H1 (cell line): ENCODE data around the gene C17orf50. TPM values are rescaled to one million over a fixed set of nuclear protein-coding genes. Genes with fewer than 3 reads are reported as not detected.

ENCODE experiments used
- CTCF ChIA-PET: fragments of 300-600 bp; sonication (Branson Sonifier 250); formaldehyde crosslinking; loops from one replicate; lab custom pipeline; 2021; ENCODE audit not compliant: partially characterized antibody; lab: Charles Lee
- POLR2A ChIA-PET: fragments of 300-600 bp; sonication (Branson Sonifier 250); formaldehyde crosslinking; loops from one replicate; lab custom pipeline; 2021; ENCODE audit warnings: inconsistent platforms; ENCODE audit not compliant: partially characterized antibody; lab: Charles Lee
- DNase-seq, 2 experiments: peaks; one replicate each; pipeline versions ENCODE4 v3.0.0 to v3.0.0-alpha.2; 2010 to 2022; ENCODE audit warnings: low spot score in 2 of 2, low read depth in 1 of 2, mixed read lengths in 1 of 2
- FAIRE-seq: peaks from 2 replicates; lab custom pipeline; 2011; peaks lifted over from hg19 to GRCh38; lab: Jason Lieb, UNC
- H2AFZ ChIP-seq: 2 replicates; pipeline ENCODE4 v1.8.1; 2012; ENCODE audit warnings: low read length, inconsistent platforms
- H2AK5ac ChIP-seq: 2 replicates; pipeline ENCODE4 v1.6.1; 2013; ENCODE audit warnings: low read depth, low read length
- H2BK120ac ChIP-seq: replicated peaks from 2 replicates; pipeline ENCODE3; 2013; ENCODE audit warnings: low read depth, low read length, inconsistent platforms
- H2BK12ac ChIP-seq: 2 replicates; pipeline ENCODE4 v1.6.1; 2013; ENCODE audit warnings: low read depth, low read length
- H2BK15ac ChIP-seq: 2 replicates; pipeline ENCODE4 v1.6.1; 2013; ENCODE audit warnings: low read length
- H2BK20ac ChIP-seq: 2 replicates; pipeline ENCODE4 v1.6.1; 2013; ENCODE audit warnings: low read length
- H2BK5ac ChIP-seq: 2 replicates; pipeline ENCODE4 v1.6.1; 2013; ENCODE audit warnings: low read depth, low read length
- H3K14ac ChIP-seq: 2 replicates; pipeline ENCODE4 v1.6.1; 2013; ENCODE audit warnings: inconsistent platforms; ENCODE audit not compliant: insufficient read length
- H3K18ac ChIP-seq: 2 replicates; pipeline ENCODE4 v1.6.1; 2013; ENCODE audit warnings: low read length; ENCODE audit errors: extremely low read depth
- H3K23ac ChIP-seq: 2 replicates; pipeline ENCODE4 v1.6.1; 2013; ENCODE audit warnings: inconsistent platforms; ENCODE audit not compliant: insufficient read length
- H3K23me2 ChIP-seq: 2 replicates; pipeline ENCODE4 v1.6.1; 2013; ENCODE audit warnings: low read depth, low read length
- H3K27ac ChIP-seq: 2 replicates; pipeline ENCODE4 v1.6.1; 2011; ENCODE audit warnings: low read depth, low read length, inconsistent platforms
- H3K27me3 ChIP-seq, 4 experiments: replicated peaks in 1 of 4; 1 replicate in 1 of 4; 2 replicates in 3 of 4; pipeline versions ENCODE4 v1.6.1 to v1.8.1; 2011 to 2013; ENCODE audit warnings: low read length in 3 of 4, mild to moderate bottlenecking in 3 of 4, inconsistent platforms in 2 of 4, mixed read lengths in 2 of 4, moderate library complexity in 1 of 4; ENCODE audit not compliant: control insufficient read depth in 3 of 4, insufficient read depth in 3 of 4; ENCODE audit errors: extremely low read depth in 1 of 4
- H3K36me3 ChIP-seq, 4 experiments: 2 replicates each; pipeline versions ENCODE4 v1.6.1 to v1.8.1; 2011 to 2013; ENCODE audit warnings: mild to moderate bottlenecking in 4 of 4, low read length in 3 of 4, moderate library complexity in 2 of 4, control low read depth in 1 of 4, inconsistent platforms in 1 of 4; ENCODE audit not compliant: insufficient read depth in 4 of 4, control insufficient read depth in 2 of 4
- H3K4ac ChIP-seq: replicated peaks from 2 replicates; pipeline ENCODE3; 2013; ENCODE audit warnings: low read length, low read depth, mixed read lengths, inconsistent platforms; ENCODE audit not compliant: insufficient read length
- H3K4me1 ChIP-seq, 4 experiments: replicated peaks in 1 of 4; 1 replicate in 1 of 4; 2 replicates in 3 of 4; pipeline versions ENCODE4 v1.6.1 to v1.8.1; 2011 to 2013; ENCODE audit warnings: low read length in 3 of 4, inconsistent platforms in 2 of 4, mixed read lengths in 1 of 4; ENCODE audit not compliant: insufficient read depth in 4 of 4, control insufficient read depth in 3 of 4
- H3K4me2 ChIP-seq, 2 experiments: 2 replicates each; pipeline versions ENCODE4 v1.6.1 to v1.8.1; 2011 to 2013; ENCODE audit warnings: low read depth in 2 of 2, low read length in 2 of 2, control low read depth in 1 of 2, inconsistent platforms in 1 of 2, mild to moderate bottlenecking in 1 of 2; ENCODE audit not compliant: insufficient read depth in 1 of 2
- H3K4me3 ChIP-seq, 4 experiments: fragments of 200-600, 300-600 bp in 1 of 4; sonication (generic), shearing (Covaris generic), sonication (Bioruptor Twin) in 1 of 4; 2 replicates each; pipeline versions ENCODE4 v1.5.1 to v1.8.1; 2011 to 2016; ENCODE audit warnings: low read length in 4 of 4, low read depth in 3 of 4, control low read depth in 2 of 4, inconsistent platforms in 2 of 4, mild to moderate bottlenecking in 2 of 4, mixed read lengths in 1 of 4, moderate library complexity in 1 of 4; ENCODE audit not compliant: insufficient read depth in 2 of 4; ENCODE audit errors: extremely low read depth in 1 of 4
- H3K56ac ChIP-seq: replicated peaks from 2 replicates; pipeline ENCODE3; 2013; ENCODE audit warnings: low read depth, mild to moderate bottlenecking, mixed read lengths, low read length, inconsistent platforms; ENCODE audit not compliant: insufficient read length
- H3K79me1 ChIP-seq: 2 replicates; pipeline ENCODE4 v1.6.1; 2013; ENCODE audit warnings: low read depth, low read length, control low read depth
- H3K79me2 ChIP-seq, 2 experiments: 2 replicates each; pipeline versions ENCODE4 v1.6.1 to v1.8.1; 2012 to 2013; ENCODE audit warnings: low read length in 2 of 2, mild to moderate bottlenecking in 2 of 2, inconsistent platforms in 1 of 2; ENCODE audit not compliant: insufficient read depth in 2 of 2, control insufficient read depth in 1 of 2
- H3K9ac ChIP-seq, 4 experiments: replicated peaks in 1 of 4; 1 replicate in 1 of 4; 2 replicates in 3 of 4; pipeline versions ENCODE4 v1.6.1 to v1.8.1; 2011 to 2013; ENCODE audit warnings: low read depth in 3 of 4, low read length in 3 of 4, control low read depth in 2 of 4, mild to moderate bottlenecking in 2 of 4, moderate library complexity in 2 of 4, inconsistent platforms in 1 of 4; ENCODE audit errors: extremely low read depth in 1 of 4
- H3K9me3 ChIP-seq, 2 experiments: 2 replicates each; pipeline versions ENCODE4 v1.6.1 to v1.8.1; 2012 to 2013; ENCODE audit warnings: mild to moderate bottlenecking in 2 of 2, moderate library complexity in 2 of 2, control low read depth in 1 of 2, inconsistent platforms in 1 of 2, low read depth in 1 of 2, low read length in 1 of 2, mixed read lengths in 1 of 2; ENCODE audit not compliant: insufficient read depth in 2 of 2
- H4K20me1 ChIP-seq, 2 experiments: replicated peaks in 1 of 2; 2 replicates each; pipeline versions ENCODE3 to v1.8.1; 2011 to 2013; ENCODE audit warnings: inconsistent platforms in 2 of 2, low read length in 2 of 2, mild to moderate bottlenecking in 1 of 2; ENCODE audit not compliant: insufficient read depth in 2 of 2, control insufficient read depth in 1 of 2
- H4K5ac ChIP-seq: 2 replicates; pipeline ENCODE4 v1.6.1; 2013; ENCODE audit warnings: low read length, low read depth, mixed read lengths, inconsistent platforms; ENCODE audit not compliant: insufficient read length
- H4K8ac ChIP-seq: 2 replicates; pipeline ENCODE4 v1.8.0; 2013; ENCODE audit warnings: mild to moderate bottlenecking, moderate library complexity, low read length, inconsistent platforms; ENCODE audit not compliant: insufficient read depth; ENCODE audit errors: extremely low read depth
- H4K91ac ChIP-seq: replicated peaks from 2 replicates; pipeline ENCODE3; 2013; ENCODE audit warnings: low read length, mixed read lengths, inconsistent platforms; ENCODE audit not compliant: insufficient read length
- ASH2L ChIP-seq: fragments of 200-600, 300-600 bp; sonication (generic); IDR thresholded peaks from one replicate; pipeline ENCODE4 v1.7.1; 2017; ENCODE audit warnings: low read length
- CEBPB ChIP-seq: IDR thresholded peaks from 2 replicates; pipeline ENCODE4 v1.6.1; 2012; ENCODE audit warnings: low read depth, low read length
- CHD2 ChIP-seq: IDR thresholded peaks from 2 replicates; pipeline ENCODE4 v1.6.1; 2012; ENCODE audit warnings: low read length, improper control_type of control experiment
- CREB1 ChIP-seq: IDR thresholded peaks from 2 replicates; pipeline ENCODE4 v1.6.1; 2012; ENCODE audit warnings: inconsistent platforms
- HDAC6 ChIP-seq: IDR thresholded peaks from one replicate; pipeline ENCODE4 v1.7.1; 2012; ENCODE audit warnings: low read depth, mild to moderate bottlenecking, inconsistent platforms, low read length, moderate library complexity
- KDM4A ChIP-seq: IDR thresholded peaks from one replicate; pipeline ENCODE4 v1.7.1; 2012; ENCODE audit warnings: low read depth, mild to moderate bottlenecking, moderate library complexity, low read length, inconsistent platforms; ENCODE audit not compliant: severe bottlenecking
- KDM5A ChIP-seq: fragments of 200-600 bp; IDR thresholded peaks from 2 replicates; pipeline ENCODE4 v1.7.1; 2012; ENCODE audit warnings: mild to moderate bottlenecking, low read length, inconsistent platforms, mixed read lengths
- MAX ChIP-seq: IDR thresholded peaks from 2 replicates; pipeline ENCODE4 v1.6.1; 2012; ENCODE audit warnings: inconsistent platforms
- RBBP5 ChIP-seq: IDR thresholded peaks from 2 replicates; pipeline ENCODE4 v1.7.1; 2012; ENCODE audit warnings: low read depth, mild to moderate bottlenecking, inconsistent platforms, low read length, moderate library complexity, borderline replicate concordance
- SIX5 ChIP-seq: IDR thresholded peaks from 2 replicates; pipeline ENCODE4 v1.6.1; 2011; ENCODE audit warnings: mild to moderate bottlenecking, low read depth, low read length
- SP2 ChIP-seq: IDR thresholded peaks from 2 replicates; pipeline ENCODE4 v1.6.1; 2012; ENCODE audit warnings: mild to moderate bottlenecking, low read length, inconsistent platforms
- TAF1 ChIP-seq: IDR thresholded peaks from 2 replicates; pipeline ENCODE4 v1.6.1; 2011; ENCODE audit warnings: mild to moderate bottlenecking, low read depth, low read length
- TAF7 ChIP-seq: optimal IDR thresholded peaks from 2 replicates; pipeline ENCODE3; 2011; ENCODE audit warnings: low read depth, mild to moderate bottlenecking, inconsistent platforms, low read length, moderate library complexity, borderline replicate concordance
- TEAD4 ChIP-seq: IDR thresholded peaks from 2 replicates; pipeline ENCODE4 v1.6.1; 2012; ENCODE audit warnings: low read depth, low read length, inconsistent platforms, mixed read lengths
- WGBS, 2 experiments: shearing (Covaris generic) in 1 of 2; methylation state at CpG; one replicate each; pipeline versions ENCODE4 v1.1.6 to v1.1.7; 2013 to 2015; ENCODE audit warnings: low lambda C conversion rate in 2 of 2, mixed read lengths in 2 of 2, inconsistent platforms in 1 of 2, low coverage in 1 of 2, missing lambda C conversion rate in 1 of 2; ENCODE audit not compliant: insufficient replicate concordance in 2 of 2, insufficient coverage in 1 of 2, insufficient read length in 1 of 2; ENCODE audit errors: extremely low coverage in 1 of 2, missing lambda C conversion rate in 1 of 2; 5-methylcytosine and 5-hydroxymethylcytosine counted together
- polyA plus RNA-seq, 7 experiments: library from polyadenylated mRNA; depleted of rRNA in 3 of 7; stranded (reverse) in 5 of 7; unstranded in 2 of 7; fragments of >200 nt in 5 of 7; fragments of 200-250 nt in 2 of 7; gene quantifications; 1 replicate in 5 of 7; 2 replicates in 1 of 7; 4 replicates in 1 of 7; pipeline versions ENCODE4 v1.2.1 to v1.2.3, GENCODE V29; 2011 to 2013; ENCODE audit warnings: missing spikeins in 2 of 7, mixed read lengths in 2 of 7
- total RNA-seq: library from RNA; stranded (reverse); fragmentation: NEBNext Ultra II Directional; extraction: Animal tissue kit (Norgen Biotek cat#: 25700); gene quantifications from 2 replicates; pipeline ENCODE4 v1.2.1, GENCODE V29; 2021

C17orf50 gene
- total and polyA plus RNA-seq, 2 of the 8 experiments (the other 6 are each of a cell fraction or from before 2014, with no cell fraction given): 0.12 TPM; not detected in 1

GRCh38 chr17:35735036-35735805, 25.5 kb upstream of the C17orf50 start:
- ChIA-PET CTCF (interaction anchor here (0.7 to 9.8 kb wide), 4 partner anchors 12 to 122 kb away, joined by 3 to 45 read pairs (median 6); no protein-coding TSS in a partner anchor), POLR2A (no interaction called here)
- peaks cover 5 to 19% of the 10 kb centered on the region in 2 experiments for H4K20me1 ChIP-seq
- no peak overlapping the region for H2BK12ac ChIP-seq
- H2BK20ac ChIP-seq: no peak overlapping the region
- H3K79me1 ChIP-seq: peaks cover 2% of the 10 kb centered on the region
- no peak overlapping the region for H3K4ac ChIP-seq
- DNase-seq (no peak), FAIRE-seq (no peak)
- H2AK5ac ChIP-seq: no peak overlapping the region
- no peak overlapping the region for H3K9ac ChIP-seq
- peaks cover 4 to 24% (median 16%) of the 10 kb centered on the region in 4 experiments for H3K27me3 ChIP-seq
- H3K4me1 ChIP-seq: peaks cover 0 to 16% (median 7%) of the 10 kb centered on the region in 4 experiments; a peak in 5 of 7 replicates
- H3K23me2 ChIP-seq: peaks cover 9% of the 10 kb centered on the region; the same call in 1 of the 2 replicates
- H3K4me2 ChIP-seq: no peak overlapping the region
- H2AFZ ChIP-seq: no peak overlapping the region
- H2BK5ac ChIP-seq: no peak overlapping the region
- H3K27ac ChIP-seq: no peak overlapping the region
- no peak overlapping the region for H2BK15ac ChIP-seq
- no peaks in the 10 kb centered on the region for H3K79me2 ChIP-seq
- no peak overlapping the region for H2BK120ac ChIP-seq
- H3K36me3 ChIP-seq: no peaks in the 10 kb centered on the region
- H3K9me3 ChIP-seq: peaks cover 1 to 2% of the 10 kb centered on the region in 2 experiments; a peak in 2 of 4 replicates
- no peak overlapping the region for H3K18ac ChIP-seq
- WGBS, 2 experiments: 93% methylated on average over 29 of the region's 29 CpGs; no CpG with 5 or more reads in 1 of the 2 experiments
- no peak overlapping the region for H3K14ac ChIP-seq
- no peak overlapping the region for H3K56ac ChIP-seq
- H3K23ac ChIP-seq: no peak overlapping the region
- no peak overlapping the region for H4K91ac ChIP-seq
- no peak overlapping the region for H3K4me3 ChIP-seq
- H4K8ac ChIP-seq: no peak overlapping the region
- H4K5ac ChIP-seq: no peak overlapping the region
- no peak for TF ChIP-seq RBBP5
- no peak for TF ChIP-seq TAF7
- TF ChIP-seq CREB1: no peak
- TF ChIP-seq CHD2: no peak
- no peak for TF ChIP-seq SIX5
- TF ChIP-seq HDAC6: no peak
- TF ChIP-seq CEBPB: no peak
- TF ChIP-seq SP2: no peak
- no peak for TF ChIP-seq MAX
- TF ChIP-seq ASH2L: no peak
- no peak for TF ChIP-seq KDM5A
- no peak for TF ChIP-seq TAF1
- TF ChIP-seq TEAD4: no peak
- no peak for TF ChIP-seq KDM4A
